Body of pancreas (tissue), 4 donors: Measurements from ENCODE around the gene ALKBH2. TPM values are rescaled to one million over a fixed set of nuclear protein-coding genes. Genes with fewer than 3 reads are reported as not detected.
A peak's percentile ranks its signal among the peaks of the same experiment; 100 is the strongest.

ENCODE experiments used
- ATAC-seq: fragments of 150-250 bp; one replicate; pipeline ENCODE4 v1.9.1; 2016
- DNase-seq, 4 donors: peaks; one replicate each; pipeline ENCODE4 v3.0.0-alpha.2; 2019
- H3K27ac ChIP-seq, 4 donors: fragments of 200-600 bp; sonication (generic); 1 replicate in 3 of 4; 2 replicates in 1 of 4; pipeline versions ENCODE4 v1.5.1 to v1.6.1; 2016 to 2019; ENCODE audit warnings: mild to moderate bottlenecking in 1 of 4, mixed read lengths in 1 of 4, moderate library complexity in 1 of 4
- H3K27me3 ChIP-seq, 2 donors: fragments of 200-600 bp; sonication (generic); one replicate each; pipeline ENCODE4 v1.6.0; 2016; ENCODE audit warnings: mild to moderate bottlenecking in 1 of 2
- H3K36me3 ChIP-seq, 2 donors: fragments of 200-600 bp; sonication (generic); replicated peaks in 1 of 2; 2 replicates each; pipeline ENCODE4 v1.5.1; 2016; ENCODE audit warnings: low read depth in 2 of 2; ENCODE audit not compliant: insufficient read depth in 1 of 2
- H3K4me1 ChIP-seq: fragments of 200-600 bp; sonication (generic); one replicate; pipeline ENCODE4 v1.6.0; 2016
- H3K4me3 ChIP-seq, 2 donors: fragments of 200-600 bp; sonication (generic); 1 replicate in 1 of 2; 2 replicates in 1 of 2; pipeline ENCODE4 v1.5.1; 2016 to 2019
- H3K9me3 ChIP-seq, 3 donors: fragments of 200-600 bp; sonication (generic); 1 replicate in 2 of 3; 2 replicates in 1 of 3; pipeline ENCODE4 v1.5.1; 2016
- CTCF ChIP-seq, 7 experiments: fragments of 450-650 bp in 4 of 7; fragments of 200-600 bp in 3 of 7; sonication (generic) in 3 of 7; IDR thresholded peaks; one replicate each; pipeline ENCODE4 v1.5.1; 2016 to 2019; ENCODE audit warnings: antibody characterized with exemption in 7 of 7
- POLR2A ChIP-seq, 3 donors: fragments of 450-650 bp; IDR thresholded peaks; one replicate each; pipeline ENCODE4 v1.6.1; 2016; ENCODE audit warnings: antibody characterized with exemption in 3 of 3, mild to moderate bottlenecking in 2 of 3
- WGBS, 2 donors: methylation state at CpG; one replicate each; pipeline ENCODE4 v1.1.5; 2017; 5-methylcytosine and 5-hydroxymethylcytosine counted together
- intact Hi-C: fragments of 100-400 bp; cut with DNase I; formaldehyde crosslinking; loops from one replicate; pipeline ENCODE4 v1.15.1; 2023
- total RNA-seq, 2 donors: library from RNA; depleted of rRNA; stranded (reverse); fragments of >200 nt; gene quantifications; one replicate each; pipeline ENCODE4 v1.1.0, GENCODE V29; 2016

ALKBH2 gene
- total RNA-seq, 2 donors from 2014 or later = 7.3 to 16.1 TPM

- DNase-seq = no peak
- H3K4me3 ChIP-seq = no peak overlapping the region
- H3K27me3 ChIP-seq = no peaks in the 10 kb centered on the region
- peaks cover 22% of the 10 kb centered on the region for H3K4me1 ChIP-seq
- ATAC-seq = no peak
- no peak for TF ChIP-seq POLR2A (IDR thresholded peaks at IDR 0.05)
- TF ChIP-seq CTCF (IDR thresholded peaks at IDR 0.05) = no peak
- H3K27ac ChIP-seq = no peak overlapping the region
- intact Hi-C loops = no loop called here
- peaks cover 0 to 16% of the 10 kb centered on the region in 2 donors for H3K36me3 ChIP-seq
- 88 to 93% methylated on average over 3 of the region's 3 CpGs for WGBS, 2 donors
- H3K9me3 ChIP-seq = no peaks in the 10 kb centered on the region
Measured at GRCh38 chr12:109102491-109102890, 9.2 kb upstream of the ALKBH2 start.

- WGBS, 2 donors = 86 to 100% methylated on average over 4 of the region's 4 CpGs
- Histone ChIP-seq H3K36me3 (peaks cover 0 to 14% of the 10 kb centered on the region in 2 donors), H3K9me3 (no peaks in the 10 kb centered on the region), H3K27ac (no peak overlapping the region), H3K27me3 (no peaks in the 10 kb centered on the region), H3K4me1 (peaks cover 26% of the 10 kb centered on the region), H3K4me3 (no peak overlapping the region)
- DNase-seq (no peak), ATAC-seq (no peak)
- TF ChIP-seq CTCF (IDR thresholded peaks at IDR 0.05) = no peak
- TF ChIP-seq POLR2A (IDR thresholded peaks at IDR 0.05) = no peak
- intact Hi-C loops = no loop called here
Measured at GRCh38 chr12:109100741-109101140, 7.5 kb upstream of the ALKBH2 start.

- ATAC-seq = no peak
- DNase-seq = no peak
- Histone ChIP-seq H3K4me3 (no peak overlapping the region), H3K36me3 (peaks cover 0 to 14% of the 10 kb centered on the region in 2 donors), H3K4me1 (peaks cover 26% of the 10 kb centered on the region), H3K27ac (no peak overlapping the region), H3K9me3 (no peaks in the 10 kb centered on the region), H3K27me3 (no peaks in the 10 kb centered on the region)
- intact Hi-C loops = loop anchor here (10.0 kb wide), 1 partner anchor 215 kb away; the partner anchor contains the start of gene DAO
- TF ChIP-seq CTCF (IDR thresholded peaks at IDR 0.05) (no peak), POLR2A (IDR thresholded peaks at IDR 0.05) (no peak)
- 69 to 77% methylated on average over 12 of the region's 12 CpGs for WGBS, 2 donors
Measured at GRCh38 chr12:109099431-109100020, 6.3 kb upstream of the ALKBH2 start.

- TF ChIP-seq CTCF (IDR thresholded peaks at IDR 0.05) = no peak
- TF ChIP-seq POLR2A (IDR thresholded peaks at IDR 0.05) = no peak
- 2 to 3% methylated on average over 8 of the region's 8 CpGs for WGBS, 2 donors
- peaks cover 0 to 8% of the 10 kb centered on the region in 2 donors for H3K36me3 ChIP-seq
- H3K27ac ChIP-seq = peak overlapping the region; percentile 74 to 93 (median 86)
- H3K9me3 ChIP-seq = no peaks in the 10 kb centered on the region
- H3K4me3 ChIP-seq = peak overlapping the region; percentile 48 to 76
- ATAC-seq (no peak), DNase-seq (no peak)
- intact Hi-C loops = loop anchor here (10.0 kb wide), 1 partner anchor 214 kb away; the partner anchor contains the start of gene DAO
- H3K27me3 ChIP-seq = no peaks in the 10 kb centered on the region
- peaks cover 27% of the 10 kb centered on the region for H3K4me1 ChIP-seq
Measured at GRCh38 chr12:109098651-109099050, 5.4 kb upstream of the ALKBH2 start.

- H3K4me1 ChIP-seq = peaks cover 32% of the 10 kb centered on the region
- H3K36me3 ChIP-seq = peaks cover 0 to 5% of the 10 kb centered on the region in 2 donors
- intact Hi-C loops = loop anchor here (10.0 kb wide), 1 partner anchor 213 kb away; the partner anchor contains the start of gene DAO
- TF ChIP-seq CTCF (IDR thresholded peaks at IDR 0.05) = no peak
- TF ChIP-seq POLR2A (IDR thresholded peaks at IDR 0.05) = peak; percentile 32 to 72 (median 58)
- DNase-seq (peak; percentile 65 to 74 (median 72)), ATAC-seq (peak; percentile 38)
- 0 to 1% methylated on average over 17 to 32 of the region's 32 CpGs for WGBS, 2 donors
- peak overlapping the region; percentile 48 to 76 for H3K4me3 ChIP-seq
- peak overlapping the region; percentile 74 to 93 (median 86) for H3K27ac ChIP-seq
- no peaks in the 10 kb centered on the region for H3K9me3 ChIP-seq
- H3K27me3 ChIP-seq = no peaks in the 10 kb centered on the region
Measured at GRCh38 chr12:109098183-109098604, 4.9 kb upstream of the ALKBH2 start.
